ENCODE measurements around the gene ATP7B. TPM values are rescaled to one million over a fixed set of nuclear protein-coding genes. Genes with fewer than 3 reads are reported as not detected.

ATP7B gene
- total and polyA plus RNA-seq, 12 donors = 0.80 to 5.6 (median 2.9) TPM

GRCh38 chr13:51950722-51951121, 60.5 kb downstream of the ATP7B start:
- Histone ChIP-seq H3K36me3 (replicated peaks in 1 of 2) (no peaks in the 10 kb centered on the region), H3K4me3 (no peak overlapping the region), H3K27me3 (no peaks in the 10 kb centered on the region), H3K4me1 (replicated peaks in 1 of 2) (no peaks in the 10 kb centered on the region), H3K27ac (no peak overlapping the region), H3K9me3 (replicated peaks in 1 of 3) (no peaks in the 10 kb centered on the region)
- TF ChIP-seq CTCF (IDR thresholded peaks at IDR 0.05) = no peak
- no peak for TF ChIP-seq POLR2A (IDR thresholded peaks at IDR 0.05)
- intact Hi-C loops (cut with DNase I) = no loop called here
- DNase-seq = no peak
- WGBS, 4 donors = 71 to 80% (median 74%) methylated on average over 5 of the region's 5 CpGs

- H3K4me3 ChIP-seq = no peak overlapping the region
- no peaks in the 10 kb centered on the region for H3K4me1 ChIP-seq (replicated peaks in 1 of 2)
- H3K36me3 ChIP-seq (replicated peaks in 1 of 2) = no peaks in the 10 kb centered on the region
- WGBS, 4 donors = 87 to 93% (median 91%) methylated on average over 15 of the region's 15 CpGs
- no peaks in the 10 kb centered on the region for H3K27me3 ChIP-seq
- no peak for TF ChIP-seq POLR2A (IDR thresholded peaks at IDR 0.05)
- no peak for TF ChIP-seq CTCF (IDR thresholded peaks at IDR 0.05)
- intact Hi-C loops (cut with DNase I) = no loop called here
- H3K9me3 ChIP-seq (replicated peaks in 1 of 3) = no peaks in the 10 kb centered on the region
- DNase-seq = no peak
- no peak overlapping the region for H3K27ac ChIP-seq
These were observed 65.0 kb downstream of the ATP7B start for GRCh38 chr13:51946163-51946669.

- Histone ChIP-seq H3K36me3 (replicated peaks in 1 of 2) (no peaks in the 10 kb centered on the region), H3K4me3 (no peak overlapping the region)
- intact Hi-C loops (cut with DNase I) = no loop called here
These were observed 66.1 kb downstream of the ATP7B start for GRCh38 chr13:51945149-51945548.

GRCh38 chr13:51944428-51944827, 66.8 kb downstream of the ATP7B start:
- no peak for DNase-seq

More at GRCh38 chr13:51945149-51945548, 66.1 kb downstream of the ATP7B start:
- Histone ChIP-seq H3K27ac (no peak overlapping the region), H3K9me3 (replicated peaks in 1 of 3) (no peaks in the 10 kb centered on the region), H3K4me1 (replicated peaks in 1 of 2) (no peaks in the 10 kb centered on the region), H3K27me3 (no peaks in the 10 kb centered on the region)
- no peak for DNase-seq
- TF ChIP-seq POLR2A (IDR thresholded peaks at IDR 0.05) = no peak
- TF ChIP-seq CTCF (IDR thresholded peaks at IDR 0.05) = no peak
- WGBS, 4 donors = 81 to 85% (median 85%) methylated on average over 12 of the region's 12 CpGs

More at GRCh38 chr13:51944428-51944827, 66.8 kb downstream of the ATP7B start:
- WGBS, 4 donors = 73 to 85% (median 81%) methylated on average over 4 of the region's 4 CpGs
- no peak overlapping the region for H3K27ac ChIP-seq
- H3K36me3 ChIP-seq (replicated peaks in 1 of 2) = no peaks in the 10 kb centered on the region
- H3K4me3 ChIP-seq = no peak overlapping the region
- H3K4me1 ChIP-seq (replicated peaks in 1 of 2) = no peaks in the 10 kb centered on the region
- no peaks in the 10 kb centered on the region for H3K27me3 ChIP-seq
- no peaks in the 10 kb centered on the region for H3K9me3 ChIP-seq (replicated peaks in 1 of 3)
- TF ChIP-seq POLR2A (IDR thresholded peaks at IDR 0.05) (no peak), CTCF (IDR thresholded peaks at IDR 0.05) (no peak)
- intact Hi-C loops (cut with DNase I) = no loop called here
